OCI-LY7 (cell line): ENCODE data around the gene ITGB7. TPM values are rescaled to one million over a fixed set of nuclear protein-coding genes. Genes with fewer than 3 reads are reported as not detected.

Experiments used
- BruUV-seq: library from RNA; stranded (reverse); fragments of 400-500 nt; replicated peaks from 2 replicates; lab custom pipeline; 2021; lab: Mats Ljungman, UMichigan
- CTCF ChIA-PET: fragments of 300-600 bp; sonication (Branson Sonifier 250); formaldehyde crosslinking; loops from one replicate; lab custom pipeline; 2022; ENCODE audit warnings: antibody characterized with exemption; ENCODE audit not compliant: unreplicated experiment; lab: Charles Lee
- POLR2A ChIA-PET: fragments of 300-600 bp; sonication (Branson Sonifier 250); formaldehyde crosslinking; loops from one replicate; lab custom pipeline; 2022; ENCODE audit warnings: antibody characterized with exemption; lab: Charles Lee
- DNase-seq: peaks from one replicate; pipeline ENCODE4 v3.0.0-alpha.2; 2015; ENCODE audit warnings: low spot score
- H2AFZ ChIP-seq: fragments of 200-600 bp; sonication (generic), shearing (Covaris generic); 2 replicates; pipeline ENCODE4 v1.6.1; 2014; ENCODE audit warnings: mild to moderate bottlenecking, antibody characterized with exemption, low read length, moderate library complexity
- H3K27ac ChIP-seq: fragments of 200-600 bp; sonication (generic); 2 replicates; pipeline ENCODE4 v1.5.1; 2014; ENCODE audit warnings: mixed run types, low read depth, mild to moderate bottlenecking, moderate library complexity, low read length, inconsistent platforms; ENCODE audit not compliant: poor library complexity, severe bottlenecking
- H3K36me3 ChIP-seq: fragments of 200-600 bp; sonication (generic); 2 replicates; pipeline ENCODE4 v1.6.1; 2014; ENCODE audit warnings: mild to moderate bottlenecking, antibody characterized with exemption, low read length, moderate library complexity, mixed read lengths; ENCODE audit not compliant: insufficient read depth
- H3K4me1 ChIP-seq: fragments of 200-600 bp; sonication (generic); 2 replicates; pipeline ENCODE4 v1.5.1; 2014; ENCODE audit warnings: mild to moderate bottlenecking, low read length; ENCODE audit not compliant: insufficient read depth, poor library complexity, severe bottlenecking
- H3K4me2 ChIP-seq: fragments of 200-600 bp; sonication (generic); 2 replicates; pipeline ENCODE4 v1.6.1; 2014; ENCODE audit warnings: mild to moderate bottlenecking, low read length
- H3K4me3 ChIP-seq: fragments of 200-600 bp; sonication (generic); 2 replicates; pipeline ENCODE4 v1.5.1; 2014; ENCODE audit warnings: mild to moderate bottlenecking, low read depth, low read length; ENCODE audit not compliant: poor library complexity, severe bottlenecking
- H3K79me2 ChIP-seq: fragments of 200-600 bp; sonication (generic); 2 replicates; pipeline ENCODE4 v1.6.1; 2016; ENCODE audit warnings: low read depth, mild to moderate bottlenecking, low read length, moderate library complexity, mixed read lengths; ENCODE audit not compliant: insufficient read depth
- H3K9me2 ChIP-seq: fragments of 200-600 bp; sonication (generic); 2 replicates; pipeline ENCODE4 v1.6.1; 2016; ENCODE audit warnings: mild to moderate bottlenecking, low read length, mixed read lengths; ENCODE audit not compliant: insufficient read depth
- H3K9me3 ChIP-seq: fragments of 200-600 bp; sonication (generic); 2 replicates; pipeline ENCODE4 v1.6.1; 2014; ENCODE audit warnings: mild to moderate bottlenecking, mixed run types, low read length, mixed read lengths
- H4K20me1 ChIP-seq: fragments of 200-600 bp; sonication (generic); 2 replicates; pipeline ENCODE4 v1.6.1; 2014; ENCODE audit warnings: mild to moderate bottlenecking, antibody characterized with exemption, low read length, moderate library complexity, mixed read lengths; ENCODE audit not compliant: insufficient read depth
- CTCF ChIP-seq: fragments of 200-600 bp; sonication (generic); conservative IDR thresholded peaks from 2 replicates; pipeline ENCODE4 v1.5.1; 2014; ENCODE audit warnings: mild to moderate bottlenecking, antibody characterized with exemption, low read length, moderate library complexity, mixed read lengths
- EZH2phosphoT487 ChIP-seq: fragments of 200-600 bp; sonication (generic); IDR thresholded peaks from 2 replicates; pipeline ENCODE4 v1.6.1; 2018; ENCODE audit warnings: low read depth, borderline replicate concordance, mild to moderate bottlenecking, mixed run types, antibody characterized with exemption, low read length, moderate library complexity, mixed read lengths
- intact Hi-C: fragments of 100-400 bp; cut with micrococcal nuclease; formaldehyde crosslinking; loops from one replicate; pipeline ENCODE4 v1.10.0; 2022; ENCODE audit not compliant: unreplicated experiment
- total RNA-seq, 2 experiments: library from RNA; depleted of rRNA in 1 of 2; stranded (reverse); fragments of >200 nt in 1 of 2; shearing (Covaris generic) in 1 of 2; gene quantifications; 2 replicates each; pipeline ENCODE4 v1.2.3, GENCODE V29; 2014 to 2022

The ITGB7 gene
- total RNA-seq, 2 experiments from 2014 or later = 51.7 to 207 TPM

- BruUV-seq = no TSS peak
- intact Hi-C loops = no loop called here
- no peak for TF ChIP-seq CTCF
- TF ChIP-seq EZH2phosphoT487 = no peak
- H3K4me3 ChIP-seq = peak overlapping the region; percentile 60
- H4K20me1 ChIP-seq = no peaks in the 10 kb centered on the region
- H3K36me3 ChIP-seq = no peaks in the 10 kb centered on the region
- H3K27ac ChIP-seq = no peak overlapping the region
- CTCF ChIA-PET = no interaction called here
- H3K79me2 ChIP-seq = no peaks in the 10 kb centered on the region
- 0 out of 2 replicates have a peak overlapping the region, but pooled peaks have one; percentile 4 for H2AFZ ChIP-seq
- peaks cover 12% of the 10 kb centered on the region for H3K4me1 ChIP-seq
- no peak for DNase-seq
- no peaks in the 10 kb centered on the region for H3K9me3 ChIP-seq
- no peaks in the 10 kb centered on the region for H3K9me2 ChIP-seq
- peak overlapping the region; percentile 62 for H3K4me2 ChIP-seq
- POLR2A ChIA-PET = no interaction called here
These were observed 24.5 kb upstream of the ITGB7 start for GRCh38 chr12:53231671-53231920.

GRCh38 chr12:53230108-53230845 lies 23.2 kb upstream of the ITGB7 start:
- POLR2A ChIA-PET = no interaction called here
- CTCF ChIA-PET = no interaction called here
- Histone ChIP-seq H3K9me3 (no peaks in the 10 kb centered on the region), H3K27ac (no peak overlapping the region), H2AFZ (no peak overlapping the region), H3K9me2 (no peaks in the 10 kb centered on the region), H3K4me3 (no peak overlapping the region), H3K79me2 (no peaks in the 10 kb centered on the region), H3K4me1 (peaks cover 12% of the 10 kb centered on the region), H3K4me2 (no peak overlapping the region), H4K20me1 (no peaks in the 10 kb centered on the region), H3K36me3 (no peaks in the 10 kb centered on the region)
- intact Hi-C loops = no loop called here
- TF ChIP-seq EZH2phosphoT487 (no peak), CTCF (no peak)
- no TSS peak for BruUV-seq
- no peak for DNase-seq

GRCh38 chr12:53229454-53229853 lies 22.4 kb upstream of the ITGB7 start:
- H2AFZ ChIP-seq = no peak overlapping the region
- H4K20me1 ChIP-seq = no peaks in the 10 kb centered on the region
- peaks cover 12% of the 10 kb centered on the region for H3K4me1 ChIP-seq
- no TSS peak for BruUV-seq
- no peaks in the 10 kb centered on the region for H3K79me2 ChIP-seq
- no peaks in the 10 kb centered on the region for H3K9me3 ChIP-seq
- no peak for DNase-seq
- ChIA-PET CTCF (no interaction called here), POLR2A (interaction anchor here (0.5 kb wide), 1 partner anchor 9 kb away, joined by 3 read pairs; no protein-coding TSS in a partner anchor)
- H3K4me3 ChIP-seq = no peak overlapping the region
- intact Hi-C loops = no loop called here
- no peak for TF ChIP-seq CTCF
- no peak for TF ChIP-seq EZH2phosphoT487
- no peak overlapping the region for H3K27ac ChIP-seq
- H3K36me3 ChIP-seq = no peaks in the 10 kb centered on the region
- no peaks in the 10 kb centered on the region for H3K9me2 ChIP-seq
- H3K4me2 ChIP-seq = no peak overlapping the region
